ENCODE results near the gene LDHD. TPM values are rescaled to one million over a fixed set of nuclear protein-coding genes. Genes with fewer than 3 reads are reported as not detected.

Gene LDHD
- total RNA-seq, 4 donors from 2014 or later, result 5.1 to 12.8 (median 8.6) TPM

GRCh38 chr16:75105306-75106061 is 11.1 kb downstream of the LDHD start:
- Histone ChIP-seq H3K27me3 (no peaks in the 10 kb centered on the region), H3K36me3 (no peaks in the 10 kb centered on the region), H3K4me1 (peaks cover 14 to 64% (median 52%) of the 10 kb centered on the region in 3 donors), H3K9me3 (no peaks in the 10 kb centered on the region), H3K27ac (peak overlapping the region; percentile 37 to 87 (median 86)), H3K4me3 (no peak overlapping the region)
- no peak for TF ChIP-seq CTCF (IDR thresholded peaks at IDR 0.05)
- no peak for TF ChIP-seq EP300 (IDR thresholded peaks at IDR 0.05)
- TF ChIP-seq POLR2A (IDR thresholded peaks at IDR 0.05), result no peak
- peak; percentile 89 for TF ChIP-seq POLR2AphosphoS5 (IDR thresholded peaks at IDR 0.05)
- WGBS, 2 donors (ENCODE audit: low coverage in 1 of 2), result 22% methylated on average over 4 of the region's 10 CpGs; no CpG with 5 or more reads in 1 of the 2 donors
- ATAC-seq, result peak; percentile 74

- no peaks in the 10 kb centered on the region for H3K36me3 ChIP-seq
- H3K4me1 ChIP-seq, result peaks cover 14 to 63% (median 49%) of the 10 kb centered on the region in 3 donors
- H3K4me3 ChIP-seq, result no peak overlapping the region
- H3K27me3 ChIP-seq, result no peaks in the 10 kb centered on the region
- no peak for ATAC-seq
- H3K9me3 ChIP-seq, result no peaks in the 10 kb centered on the region
- WGBS, 2 donors (ENCODE audit: low coverage in 1 of 2), result no CpG with 5 or more reads among the region's 11 CpGs
- H3K27ac ChIP-seq, result peak overlapping the region; percentile 37 to 87 (median 86)
- TF ChIP-seq EP300 (IDR thresholded peaks at IDR 0.05) (no peak), POLR2A (IDR thresholded peaks at IDR 0.05) (no peak), POLR2AphosphoS5 (IDR thresholded peaks at IDR 0.05) (no peak), CTCF (IDR thresholded peaks at IDR 0.05) (no peak)
Observed at GRCh38 chr16:75104836-75105235, 11.7 kb downstream of the LDHD start.

DNA sequence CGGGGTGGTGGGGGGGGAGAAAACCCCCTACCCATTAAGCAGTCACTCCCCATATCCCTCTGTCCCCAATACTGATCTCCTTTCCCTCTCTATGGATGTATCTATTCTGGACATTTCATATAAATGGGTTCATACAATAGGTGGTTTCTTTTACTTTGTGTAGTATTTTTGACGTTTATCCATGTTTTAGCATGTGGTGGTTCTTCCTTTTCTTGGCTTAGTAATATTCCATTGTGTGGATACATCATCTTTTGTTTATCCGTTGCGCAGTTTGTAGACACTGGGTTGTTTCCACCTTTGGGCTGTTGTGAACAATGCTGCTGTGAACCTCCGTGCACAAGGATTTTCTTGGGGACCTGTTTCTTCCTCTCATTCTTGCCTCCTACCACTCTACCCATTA is 12.6 kb downstream of the LDHD start:
- 92 to 100% methylated on average over 3 to 5 of the region's 5 CpGs for WGBS, 2 donors (ENCODE audit: low coverage in 1 of 2)
- ATAC-seq, result no peak
- peak overlapping the region in 2 of 4 donors; percentile 85 to 86 for H3K27ac ChIP-seq
- H3K9me3 ChIP-seq, result no peaks in the 10 kb centered on the region
- no peaks in the 10 kb centered on the region for H3K27me3 ChIP-seq
- no peaks in the 10 kb centered on the region for H3K36me3 ChIP-seq
- H3K4me3 ChIP-seq, result no peak overlapping the region
- TF ChIP-seq POLR2AphosphoS5 (IDR thresholded peaks at IDR 0.05), result no peak
- TF ChIP-seq POLR2A (IDR thresholded peaks at IDR 0.05), result no peak
- no peak for TF ChIP-seq EP300 (IDR thresholded peaks at IDR 0.05)
- TF ChIP-seq CTCF (IDR thresholded peaks at IDR 0.05), result no peak
- peaks cover 8 to 63% (median 48%) of the 10 kb centered on the region in 3 donors for H3K4me1 ChIP-seq

DNA sequence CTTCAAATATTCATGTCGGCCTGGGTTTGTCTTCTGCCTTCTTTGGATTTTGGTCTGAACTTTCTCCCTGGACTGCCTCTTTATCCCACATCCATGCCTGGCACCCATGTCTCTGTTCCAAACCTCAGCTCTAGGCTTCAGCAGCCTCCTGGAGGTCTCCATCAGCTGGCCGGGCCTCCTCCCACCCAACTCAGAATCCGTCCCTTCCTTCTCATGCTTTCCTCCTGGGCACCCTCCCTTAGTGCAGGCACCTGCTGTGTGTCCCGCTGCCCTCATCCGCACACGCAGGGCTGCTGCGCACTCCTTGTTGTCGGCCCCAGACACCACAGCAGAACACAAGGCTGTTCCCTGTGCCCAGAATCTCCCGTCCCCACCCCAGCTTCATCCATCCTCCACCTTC is 14.0 kb downstream of the LDHD start:
- Histone ChIP-seq H3K27me3 (no peaks in the 10 kb centered on the region), H3K4me1 (peaks cover 6 to 63% (median 45%) of the 10 kb centered on the region in 3 donors), H3K4me3 (no peak overlapping the region), H3K36me3 (no peaks in the 10 kb centered on the region), H3K27ac (no peak overlapping the region), H3K9me3 (no peaks in the 10 kb centered on the region)
- no peak for TF ChIP-seq CTCF (IDR thresholded peaks at IDR 0.05)
- WGBS, 2 donors (ENCODE audit: low coverage in 1 of 2), result 93 to 100% methylated on average over 1 to 9 of the region's 9 CpGs
- no peak for ATAC-seq

DNA sequence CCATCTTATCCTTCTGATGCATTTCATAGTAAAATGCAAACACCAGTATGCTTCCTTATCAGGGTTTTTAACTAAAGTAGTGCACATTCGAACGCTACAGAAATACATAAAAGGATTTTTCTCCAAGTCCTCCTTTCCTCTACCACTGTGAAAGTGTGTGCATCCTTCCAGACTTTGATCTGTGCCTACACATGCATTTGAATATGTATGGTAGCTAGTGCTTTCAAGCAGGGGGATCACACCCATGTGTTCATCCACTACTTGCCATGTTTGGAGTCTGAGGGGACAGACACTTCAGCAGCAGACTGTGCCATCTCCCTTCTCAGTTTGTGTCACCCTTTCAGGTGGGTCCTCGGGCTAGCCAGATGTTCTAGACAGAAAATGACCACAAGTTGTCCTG is 14.9 kb downstream of the LDHD start:
- Histone ChIP-seq H3K27ac (no peak overlapping the region), H3K27me3 (no peaks in the 10 kb centered on the region), H3K4me3 (no peak overlapping the region), H3K36me3 (no peaks in the 10 kb centered on the region), H3K4me1 (peaks cover 6 to 63% (median 39%) of the 10 kb centered on the region in 3 donors), H3K9me3 (no peaks in the 10 kb centered on the region)
- no peak for ATAC-seq
- TF ChIP-seq EP300 (IDR thresholded peaks at IDR 0.05) (no peak), POLR2A (IDR thresholded peaks at IDR 0.05) (no peak), CTCF (IDR thresholded peaks at IDR 0.05) (no peak), POLR2AphosphoS5 (IDR thresholded peaks at IDR 0.05) (no peak)
- WGBS, 2 donors (ENCODE audit: low coverage in 1 of 2), result 60 to 100% methylated on average over 1 to 3 of the region's 3 CpGs
